ENCODE data around the gene INS. TPM values are rescaled to one million over a fixed set of nuclear protein-coding genes. Genes with fewer than 3 reads are reported as not detected.

INS gene
- total RNA-seq, 1 donor from 2014 or later: not detected

- no peak for TF ChIP-seq CTCF (IDR thresholded peaks at IDR 0.05; ENCODE audit: unreplicated experiment)
- Mint-ChIP-seq H3K4me3 (no peak overlapping the region), H3K27me3 (ENCODE audit: low read depth) (peaks cover 26% of the 10 kb centered on the region), H3K36me3 (no peaks in the 10 kb centered on the region), H3K4me1 (peaks cover 10% of the 10 kb centered on the region), H3K9me3 (no peaks in the 10 kb centered on the region), H3K27ac (no peak overlapping the region)
- DNase-seq (ENCODE audit: low spot score in 2 of 2, unreplicated experiment in 2 of 2): no peak
These were observed 30.9 kb upstream of the INS start for GRCh38 chr11:2191883-2192282.

DNA sequence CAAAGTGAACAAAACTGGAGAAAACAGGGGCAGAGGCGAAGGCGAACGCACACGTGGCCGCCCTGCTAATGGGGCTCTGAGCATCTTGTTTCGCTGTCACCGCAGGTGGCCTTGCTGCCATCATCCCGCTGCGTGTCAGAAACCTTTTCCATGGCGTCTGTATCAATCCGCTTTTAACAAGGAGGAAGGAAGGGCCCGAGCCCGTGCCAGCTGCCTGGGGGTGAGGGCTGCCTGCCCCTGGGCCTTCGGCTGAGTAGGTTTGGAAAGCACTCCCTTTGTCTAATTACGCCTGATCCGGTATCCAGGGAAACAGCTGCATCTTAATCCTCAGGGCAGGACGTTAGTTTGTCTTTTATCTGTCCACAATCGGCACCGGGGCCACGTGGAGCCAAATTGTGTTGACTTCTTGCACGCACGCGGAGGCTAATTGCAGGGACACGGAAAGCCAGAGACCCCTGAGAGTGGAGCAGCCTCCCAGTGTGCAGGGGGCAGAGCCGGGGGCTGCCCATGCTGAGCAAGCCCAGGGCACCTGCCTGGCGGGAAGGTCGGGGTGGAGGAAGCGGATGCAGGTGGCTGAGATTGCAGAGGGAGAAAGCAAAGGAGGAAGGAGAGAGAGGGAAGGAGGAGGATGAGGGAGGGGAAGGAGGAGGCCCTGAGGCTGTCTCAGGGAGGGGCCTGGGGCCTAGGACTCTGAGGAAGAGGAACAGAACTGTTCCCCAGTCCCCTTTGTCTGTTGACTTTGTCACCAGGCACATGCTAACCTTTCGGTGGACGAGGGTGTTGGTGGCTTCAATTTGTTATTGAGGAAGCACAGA is 29.9 kb upstream of the INS start:
- no peak overlapping the region for H3K4me3 Mint-ChIP-seq
- H3K27me3 Mint-ChIP-seq (ENCODE audit: low read depth): peaks cover 16% of the 10 kb centered on the region
- H3K36me3 Mint-ChIP-seq: no peaks in the 10 kb centered on the region
- TF ChIP-seq CTCF (IDR thresholded peaks at IDR 0.05; ENCODE audit: unreplicated experiment): no peak
- H3K9me3 Mint-ChIP-seq: no peaks in the 10 kb centered on the region
- DNase-seq (ENCODE audit: low spot score in 2 of 2, unreplicated experiment in 2 of 2): no peak
- H3K27ac Mint-ChIP-seq: no peak overlapping the region
- H3K4me1 Mint-ChIP-seq: peaks cover 10% of the 10 kb centered on the region

DNA sequence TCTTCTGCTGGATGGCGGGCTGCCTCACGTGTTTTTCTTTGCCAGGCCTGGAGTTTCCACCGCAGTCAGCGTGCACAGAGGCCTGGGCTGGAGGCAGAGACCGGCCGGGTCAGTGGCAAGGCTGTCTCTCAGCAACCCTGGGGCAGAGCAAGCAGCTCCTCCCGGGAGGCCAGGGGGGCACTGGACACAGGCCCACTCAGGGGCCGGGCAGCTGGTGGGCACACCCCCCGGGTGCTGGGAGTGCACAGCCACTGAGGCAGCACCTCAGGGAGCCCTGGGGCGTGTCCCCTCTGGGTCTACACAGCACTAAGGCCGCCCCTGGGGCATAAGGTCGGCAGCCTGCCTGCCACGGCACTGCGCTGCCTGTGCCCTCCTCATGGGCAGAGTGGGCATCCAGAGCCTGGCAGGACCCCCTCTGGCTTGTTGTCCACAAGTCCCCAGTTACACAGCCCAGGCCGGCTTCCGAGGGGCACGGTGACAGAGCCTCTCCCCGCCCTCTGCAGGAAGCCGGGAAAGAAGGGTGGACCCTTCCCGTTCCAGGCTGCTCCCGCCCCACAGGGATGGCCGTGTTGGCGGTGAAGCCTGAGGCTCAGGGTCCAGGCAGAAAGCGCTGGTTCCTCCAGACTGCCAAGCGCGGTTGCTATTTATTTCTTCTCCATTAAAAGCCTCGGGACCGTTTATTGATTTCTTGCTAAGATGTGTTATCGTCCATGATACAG is 29.1 kb upstream of the INS start:
- Mint-ChIP-seq H3K27me3 (ENCODE audit: low read depth) (peaks cover 16% of the 10 kb centered on the region), H3K36me3 (no peaks in the 10 kb centered on the region), H3K4me3 (no peak overlapping the region), H3K9me3 (no peaks in the 10 kb centered on the region), H3K4me1 (peaks cover 10% of the 10 kb centered on the region), H3K27ac (no peak overlapping the region)
- no peak for TF ChIP-seq CTCF (IDR thresholded peaks at IDR 0.05; ENCODE audit: unreplicated experiment)
- DNase-seq (ENCODE audit: low spot score in 2 of 2, unreplicated experiment in 2 of 2): no peak

DNA sequence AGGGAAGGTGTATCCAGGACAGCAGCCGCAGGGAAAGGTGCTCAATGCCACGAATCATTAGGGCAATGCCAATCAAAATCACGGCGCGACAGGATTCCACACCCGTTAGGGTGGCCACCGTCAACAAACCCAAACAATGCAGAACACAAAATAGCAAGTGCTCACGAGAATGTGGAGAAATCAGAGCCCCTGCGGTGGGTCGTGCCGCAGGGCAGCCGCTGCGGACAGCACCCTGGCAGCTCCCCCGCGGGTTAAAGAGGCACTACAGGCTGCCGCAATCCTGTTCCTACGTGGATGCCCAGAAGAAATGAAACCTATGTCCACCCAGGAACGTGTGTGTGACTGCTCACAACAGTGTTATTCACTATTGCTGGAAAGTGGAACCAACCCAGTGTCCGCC is 27.7 kb upstream of the INS start:
- no peaks in the 10 kb centered on the region for H3K36me3 Mint-ChIP-seq
- DNase-seq (ENCODE audit: low spot score in 2 of 2, unreplicated experiment in 2 of 2): no peak
- H3K4me1 Mint-ChIP-seq: peaks cover 10% of the 10 kb centered on the region
- H3K9me3 Mint-ChIP-seq: no peaks in the 10 kb centered on the region
- H3K27ac Mint-ChIP-seq: no peak overlapping the region
- peaks cover 25% of the 10 kb centered on the region for H3K27me3 Mint-ChIP-seq (ENCODE audit: low read depth)
- TF ChIP-seq CTCF (IDR thresholded peaks at IDR 0.05; ENCODE audit: unreplicated experiment): no peak
- no peak overlapping the region for H3K4me3 Mint-ChIP-seq

- Mint-ChIP-seq H3K9me3 (no peaks in the 10 kb centered on the region), H3K4me3 (no peak overlapping the region), H3K4me1 (peaks cover 10% of the 10 kb centered on the region)
These were observed 26.3 kb upstream of the INS start for GRCh38 chr11:2187280-2187707.

More at GRCh38 chr11:2187280-2187707, 26.3 kb upstream of the INS start:
- DNase-seq (ENCODE audit: low spot score in 2 of 2, unreplicated experiment in 2 of 2): no peak
- H3K27me3 Mint-ChIP-seq (ENCODE audit: low read depth): peaks cover 30% of the 10 kb centered on the region
- no peaks in the 10 kb centered on the region for H3K36me3 Mint-ChIP-seq
- no peak overlapping the region for H3K27ac Mint-ChIP-seq
- no peak for TF ChIP-seq CTCF (IDR thresholded peaks at IDR 0.05; ENCODE audit: unreplicated experiment)
